Measurements from ENCODE around the gene SIX1.

SIX1 gene

DNA sequence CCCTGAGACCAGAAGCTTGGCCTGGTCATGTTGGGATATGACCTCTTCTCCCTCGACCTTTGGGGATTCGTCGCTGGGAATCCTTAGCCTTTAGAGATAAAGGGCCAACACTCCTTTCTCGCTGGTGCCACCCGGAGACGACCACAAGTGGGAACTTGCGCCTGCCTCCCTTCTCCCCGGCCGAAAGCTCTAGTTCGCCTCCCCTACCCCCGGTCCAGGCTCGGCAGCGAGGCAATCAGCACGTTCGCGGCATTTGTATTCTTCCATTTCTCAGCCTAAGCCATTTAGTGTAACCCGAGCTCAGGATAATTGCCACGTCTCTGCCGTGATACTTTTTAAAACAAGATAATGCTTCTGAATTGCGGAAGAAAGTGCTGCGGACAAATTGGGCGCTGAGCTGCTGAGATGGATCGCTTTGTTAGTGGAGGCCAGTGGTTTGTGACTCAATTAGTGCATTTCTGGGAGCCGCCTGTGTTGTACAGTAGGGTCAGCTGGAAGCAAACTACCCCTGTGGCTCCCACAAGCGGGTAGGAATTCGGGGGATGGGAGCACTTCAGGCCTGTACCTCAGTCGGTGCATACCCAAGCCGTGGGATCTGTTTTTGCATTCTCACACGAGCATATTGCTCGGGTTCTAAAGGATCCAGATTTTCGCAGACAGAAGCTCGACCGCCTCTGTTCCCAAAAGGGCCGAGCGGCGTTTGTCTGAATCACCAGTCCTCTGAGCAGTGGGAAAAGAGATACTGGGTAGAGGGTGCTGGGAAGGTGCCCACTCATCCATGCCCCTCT is 6.8 kb upstream of the SIX1 start:
- no peak for DNase-seq (ENCODE audit: low read depth in 3 of 3, low spot score in 1 of 3)

DNA sequence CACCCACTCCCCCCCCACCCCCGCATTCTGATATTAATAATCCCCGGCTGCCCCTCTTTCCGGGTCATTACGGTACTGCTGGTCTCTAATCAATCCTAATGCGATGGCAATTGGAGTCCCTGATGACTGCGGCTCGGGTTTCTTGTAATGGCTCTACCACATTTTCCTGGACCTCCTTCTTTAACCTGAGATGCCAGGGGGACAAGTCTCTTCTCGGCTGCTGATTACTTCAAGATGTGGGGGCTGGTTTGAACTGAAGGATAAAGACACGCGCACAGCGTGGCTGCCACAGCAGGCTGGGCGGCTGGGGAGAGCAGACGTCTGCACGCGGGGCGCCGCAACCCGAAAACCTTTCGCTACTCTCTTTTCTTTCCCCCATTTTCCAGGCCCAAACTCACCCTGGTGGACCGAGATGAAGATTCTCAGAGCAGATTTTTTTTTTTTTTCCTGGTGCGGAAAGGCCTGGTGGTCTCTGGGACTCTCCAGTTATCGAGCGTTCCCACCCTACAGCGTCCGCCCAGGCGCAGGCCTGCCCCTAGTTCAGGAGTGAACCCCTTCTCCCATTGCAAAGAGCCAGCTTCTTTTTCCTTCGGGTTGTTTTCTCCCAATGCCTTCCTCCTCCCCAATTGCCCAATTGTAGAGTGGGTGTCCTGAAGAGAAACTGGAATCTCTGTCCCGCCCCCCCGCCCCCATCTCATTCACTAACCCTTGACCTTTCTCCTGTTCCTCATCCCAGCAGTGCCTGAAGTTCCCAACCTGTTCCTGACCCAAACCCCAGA is 6.0 kb upstream of the SIX1 start:
- DNase-seq (ENCODE audit: low read depth in 3 of 3, low spot score in 1 of 3): no peak

DNA sequence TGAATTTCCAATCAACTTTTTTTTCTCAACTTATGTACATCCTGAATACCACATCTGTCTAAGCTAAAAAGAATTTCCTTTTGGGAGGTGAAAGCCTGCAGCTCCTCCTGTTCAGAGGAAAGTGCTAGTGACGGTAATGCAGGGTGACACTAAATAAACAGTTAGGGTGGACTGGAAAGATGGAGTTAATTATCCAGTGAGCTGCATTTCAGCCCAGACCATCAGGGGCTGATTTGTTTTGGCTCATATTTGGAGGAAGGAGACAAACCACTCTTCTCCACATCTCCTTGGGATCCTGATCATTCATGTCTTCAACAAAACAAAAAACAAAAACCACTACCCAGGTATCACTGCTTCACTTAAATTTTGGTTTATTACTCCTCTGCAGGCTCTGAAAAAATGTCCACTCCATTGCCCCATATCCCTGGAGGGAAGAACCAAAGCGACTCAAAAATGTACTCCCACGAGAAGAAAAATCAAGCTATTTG is 5.1 kb upstream of the SIX1 start:
- DNase-seq (ENCODE audit: low read depth in 3 of 3, low spot score in 1 of 3): no peak

DNA sequence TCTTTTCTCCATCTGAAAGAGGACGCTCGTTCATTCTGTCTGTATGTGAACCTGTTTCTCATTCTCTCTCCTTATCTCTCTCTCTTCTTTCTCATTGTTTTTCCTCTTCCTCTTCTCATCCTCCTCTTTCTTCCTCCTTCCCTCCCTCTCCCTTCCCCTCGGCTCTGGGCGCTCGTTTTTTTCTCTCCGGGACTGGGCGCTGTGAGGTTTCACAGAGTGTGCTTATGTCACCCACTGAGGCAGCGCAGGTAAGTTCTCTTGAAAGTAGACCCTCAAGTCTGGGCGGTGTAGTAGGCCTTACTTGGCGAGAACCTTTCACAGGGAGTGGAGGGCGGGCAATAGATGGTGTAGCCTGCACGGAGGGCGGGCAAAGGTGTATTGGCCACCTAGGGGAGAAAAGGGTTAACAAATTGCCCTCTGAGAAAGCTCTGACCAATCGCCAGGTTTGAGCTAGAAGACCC is 4.5 kb upstream of the SIX1 start:
- DNase-seq (ENCODE audit: low read depth in 3 of 3, low spot score in 1 of 3): no peak

DNA sequence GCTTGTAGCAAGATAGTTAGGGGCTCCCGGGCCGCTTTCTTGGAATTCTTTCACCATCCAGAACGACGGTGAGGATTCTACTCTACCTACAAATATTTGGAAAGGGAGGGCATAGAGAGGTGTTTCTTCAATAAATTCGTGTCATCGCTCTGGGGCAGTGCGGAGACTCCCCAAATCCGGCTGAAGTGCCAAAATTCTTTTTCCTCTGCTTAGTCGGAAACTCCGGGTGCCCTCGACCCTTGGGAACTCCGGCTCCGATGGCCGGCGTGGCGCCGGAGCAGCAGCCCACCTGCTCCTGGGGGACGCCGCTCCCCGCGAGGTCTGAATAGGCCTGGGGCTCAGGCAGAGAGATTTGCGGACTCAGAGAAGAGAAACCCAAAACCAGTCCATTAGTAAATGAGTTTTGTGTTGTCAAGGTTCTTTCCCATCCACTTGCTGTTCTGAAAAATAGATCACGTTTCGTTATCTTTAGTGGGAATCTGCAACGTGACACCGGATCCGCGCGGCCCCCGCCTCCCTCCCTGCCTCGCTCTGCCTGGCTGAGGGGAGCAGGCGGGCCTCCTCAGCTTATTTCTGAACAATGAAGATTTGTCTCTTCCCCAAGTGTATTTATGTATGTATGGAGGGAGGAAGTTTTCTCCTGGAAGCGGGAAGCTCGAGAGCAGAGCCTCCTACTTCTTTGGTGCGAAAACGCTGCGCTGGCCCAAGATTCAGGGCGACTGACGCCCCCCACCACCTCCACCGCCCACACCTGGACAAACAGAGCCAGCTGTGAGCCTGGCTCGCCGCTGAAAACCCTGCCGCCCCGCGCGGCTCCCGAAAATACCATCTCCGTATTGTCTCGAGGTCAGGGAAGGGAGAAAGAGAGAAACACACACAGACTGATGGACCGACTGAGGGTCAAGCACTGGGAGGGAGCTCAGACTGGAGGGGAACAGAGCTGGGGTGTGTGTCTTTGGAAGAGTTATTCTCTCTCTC is 3.7 kb upstream of the SIX1 start:
- no peak for DNase-seq (ENCODE audit: low read depth in 3 of 3, low spot score in 1 of 3)

DNA sequence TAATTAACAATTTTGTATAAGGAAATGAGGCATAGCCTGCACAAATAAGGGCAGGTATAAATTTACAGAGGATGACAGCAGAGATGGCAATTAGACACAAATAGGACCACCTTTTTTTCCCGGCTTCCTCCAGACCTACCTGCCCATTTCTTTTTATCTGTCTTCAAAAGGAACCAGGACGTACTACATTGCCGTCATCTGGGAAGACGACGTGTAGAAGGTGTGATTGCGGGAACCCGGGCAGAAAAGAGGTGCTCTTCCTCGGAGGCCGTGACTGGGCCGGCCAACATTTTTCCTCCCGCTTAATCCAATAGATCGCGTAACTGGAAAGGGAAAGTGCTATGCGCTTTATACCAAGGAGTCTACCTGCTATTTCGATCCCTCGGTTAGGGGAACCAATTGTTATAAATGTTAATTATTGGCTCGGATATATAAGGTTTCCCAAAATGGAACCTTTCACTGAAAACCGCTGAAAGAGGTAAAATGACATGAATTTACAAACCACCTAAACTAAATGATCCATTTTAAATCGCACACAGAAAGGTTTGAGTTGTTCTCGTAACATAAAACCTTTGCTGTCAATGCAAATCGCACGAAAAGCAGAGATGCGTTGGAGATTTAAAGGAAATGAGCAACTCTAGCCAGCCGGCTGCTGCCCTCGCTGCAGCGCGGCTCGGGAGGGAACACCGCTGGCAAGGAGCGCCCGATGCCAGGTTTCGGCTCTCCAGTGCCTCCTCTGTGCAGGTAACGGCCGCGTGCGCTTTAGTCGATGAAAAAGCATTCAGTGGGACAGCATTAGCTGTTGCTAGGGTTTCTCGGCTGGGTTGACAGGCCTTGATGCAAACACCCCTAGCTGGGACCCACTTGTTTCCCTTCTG is 2.8 kb upstream of the SIX1 start:
- no peak for DNase-seq (ENCODE audit: low read depth in 3 of 3, low spot score in 1 of 3)

- DNase-seq (ENCODE audit: low read depth in 3 of 3, low spot score in 1 of 3): no peak
Measured at GRCh38 chr14:60651086-60651795, 2.0 kb upstream of the SIX1 start.

- no peak for DNase-seq (ENCODE audit: low read depth in 3 of 3, low spot score in 1 of 3)
Measured at GRCh38 chr14:60650373-60650961, 1.2 kb upstream of the SIX1 start.

DNA sequence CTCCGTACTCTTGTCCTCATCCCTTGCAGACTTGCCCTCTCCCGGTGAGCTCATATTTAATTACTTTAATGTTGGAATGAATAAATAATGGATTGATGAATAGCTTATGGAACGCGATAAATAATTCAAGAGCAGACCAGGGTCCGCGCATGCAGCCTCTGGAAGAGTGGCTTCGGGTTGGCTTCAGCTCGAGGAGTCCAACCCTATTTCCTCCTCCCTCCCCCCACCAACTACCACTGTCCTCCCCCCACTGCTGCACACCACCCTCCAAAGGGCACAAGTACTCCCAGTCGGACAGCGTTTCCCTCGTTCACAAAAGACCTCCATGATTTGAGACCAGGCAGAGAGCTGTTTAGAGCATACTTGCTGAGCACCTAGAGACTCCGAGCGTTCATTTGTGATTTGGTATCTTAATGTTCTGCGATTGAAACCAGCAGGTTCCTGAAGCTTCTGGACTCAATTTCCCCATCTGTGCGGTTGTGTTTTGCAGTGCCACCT is 647 bp upstream of the SIX1 start:
- no peak for DNase-seq (ENCODE audit: low read depth in 3 of 3, low spot score in 1 of 3)

DNA sequence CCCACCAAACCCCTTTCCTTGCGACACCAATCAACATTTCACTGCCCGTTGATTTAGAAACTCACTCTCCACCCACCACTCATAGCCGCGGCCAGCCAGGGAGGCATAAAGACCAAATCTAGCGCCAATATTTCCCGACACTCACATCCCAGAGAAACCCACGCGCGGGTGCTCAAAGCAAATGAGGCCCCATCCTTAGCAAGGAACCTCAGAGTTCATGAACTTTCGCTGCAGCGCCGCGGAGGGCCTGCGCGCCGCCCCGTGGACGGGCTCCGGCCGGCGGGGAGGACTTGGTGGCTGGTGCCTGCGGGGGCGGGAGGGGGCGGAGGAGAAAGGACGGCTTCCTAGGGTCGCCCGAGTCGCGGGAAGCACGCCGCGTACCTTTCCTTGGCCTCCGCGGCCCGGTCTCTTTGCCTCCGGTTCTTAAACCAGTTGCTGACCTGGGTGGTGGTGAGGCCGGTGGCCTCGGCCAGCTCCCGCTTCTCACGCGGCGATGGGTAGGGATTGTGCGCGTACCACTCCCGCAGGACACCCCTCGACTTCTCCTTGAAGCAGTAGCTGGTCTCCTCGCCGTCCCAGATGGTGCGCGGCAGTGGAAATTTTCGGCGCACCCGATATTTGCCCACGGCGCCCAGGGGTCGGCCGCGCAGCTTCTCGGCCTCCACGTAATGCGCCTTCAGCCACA is 886 bp downstream of the SIX1 start:
- no peak for DNase-seq (ENCODE audit: low read depth in 3 of 3, low spot score in 1 of 3)

- DNase-seq (ENCODE audit: low read depth in 3 of 3, low spot score in 1 of 3): no peak
Measured at GRCh38 chr14:60647837-60648248, 1.4 kb downstream of the SIX1 start.

DNA sequence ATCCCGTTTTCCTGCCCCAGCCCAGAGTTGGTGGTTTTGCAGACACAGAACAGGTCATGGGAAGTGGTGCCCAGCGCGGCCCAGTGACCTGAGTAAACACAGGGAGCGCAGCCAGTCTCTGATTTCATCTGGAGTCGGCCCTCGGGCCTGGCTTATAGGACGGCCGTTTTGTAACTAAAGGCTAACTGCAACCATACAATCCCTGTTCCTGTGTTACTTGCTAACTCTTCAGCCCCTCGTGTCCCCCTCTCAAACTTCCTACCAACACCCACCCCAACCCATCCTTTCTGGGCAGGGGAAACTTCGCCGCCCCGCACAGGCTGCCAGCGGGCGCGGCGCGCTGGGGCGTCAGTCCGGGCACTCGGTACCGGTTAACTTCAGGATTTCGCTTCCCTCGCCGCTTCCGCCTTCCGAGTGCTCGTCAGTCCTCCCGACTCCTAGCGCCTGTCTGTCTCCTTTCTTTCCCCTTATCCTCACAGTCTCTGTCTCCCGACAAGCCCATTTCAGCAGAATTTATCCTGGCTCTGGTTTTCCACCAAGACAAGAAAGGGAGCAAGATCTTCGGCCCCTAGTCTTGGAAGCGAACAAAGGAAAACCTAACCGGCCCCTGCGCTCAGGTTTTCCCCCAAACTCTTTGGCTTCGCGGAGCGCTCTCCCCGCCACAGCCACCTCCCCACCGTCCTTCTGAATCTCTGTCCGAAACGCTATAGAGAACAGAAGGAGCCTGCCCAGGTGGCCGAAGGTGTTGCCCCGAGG is 2.0 kb downstream of the SIX1 start:
- DNase-seq (ENCODE audit: low read depth in 3 of 3, low spot score in 1 of 3): no peak

DNA sequence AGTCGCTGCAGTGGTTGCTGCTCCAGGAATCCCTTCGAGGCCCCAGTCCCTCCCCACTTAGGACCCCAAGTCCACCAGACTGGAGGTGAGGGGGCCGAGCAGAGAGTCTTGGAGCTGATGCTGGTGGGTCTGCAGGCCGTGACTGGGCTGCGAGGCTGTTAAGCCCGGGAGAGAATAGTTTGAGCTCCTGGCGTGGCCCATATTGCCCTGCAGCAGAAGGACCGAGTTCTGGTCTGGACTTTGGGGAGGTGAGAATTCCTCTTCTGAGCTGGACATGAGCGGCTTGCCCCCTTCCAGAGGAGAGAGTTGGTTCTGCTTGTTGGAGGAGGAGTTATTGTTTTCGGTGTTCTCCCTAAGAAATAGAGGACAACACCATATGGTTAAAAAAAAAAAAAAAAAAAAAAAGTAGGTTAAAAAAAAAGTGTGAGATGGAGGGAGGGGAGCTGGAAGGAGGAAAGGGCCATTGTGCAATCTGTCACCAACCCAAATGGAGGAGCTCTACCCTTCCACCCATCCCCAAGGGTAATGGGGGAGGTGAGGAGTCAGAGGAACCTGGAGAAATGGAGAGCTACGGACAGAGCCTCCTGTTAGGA is 3.0 kb downstream of the SIX1 start:
- DNase-seq (ENCODE audit: low read depth in 3 of 3, low spot score in 1 of 3): no peak

DNA sequence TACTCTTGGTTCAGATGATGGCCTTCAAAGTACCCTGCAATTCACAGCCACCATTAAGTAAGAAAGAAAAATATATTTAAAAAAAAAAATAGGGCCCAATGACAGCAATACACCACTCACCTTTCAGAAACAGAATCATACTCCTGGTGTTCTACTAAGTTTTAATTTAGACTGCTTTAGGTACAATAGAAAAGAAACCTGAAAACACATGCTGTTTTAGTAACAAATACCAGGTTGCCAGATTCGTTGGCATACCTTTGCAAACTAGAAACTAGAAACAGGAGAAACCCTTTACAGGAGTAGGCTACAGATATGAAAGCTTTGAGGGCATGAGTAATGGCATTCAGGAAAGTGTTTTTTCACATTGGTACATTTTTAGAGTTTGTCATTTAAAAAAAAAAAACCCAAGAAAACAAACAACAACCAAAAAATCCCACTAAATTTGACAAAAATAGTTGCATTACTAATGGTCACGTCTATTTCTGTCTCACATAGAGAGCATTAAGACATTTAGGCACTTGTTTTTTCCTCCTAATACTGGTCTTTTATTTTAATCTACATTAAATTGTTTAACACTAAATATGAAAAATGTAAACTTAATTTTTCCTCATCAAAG is 4.0 kb downstream of the SIX1 start:
- DNase-seq (ENCODE audit: low read depth in 3 of 3, low spot score in 1 of 3): no peak

GRCh38 chr14:60644666-60645065 is 4.6 kb downstream of the SIX1 start:
- DNase-seq (ENCODE audit: low read depth in 3 of 3, low spot score in 1 of 3): no peak

DNA sequence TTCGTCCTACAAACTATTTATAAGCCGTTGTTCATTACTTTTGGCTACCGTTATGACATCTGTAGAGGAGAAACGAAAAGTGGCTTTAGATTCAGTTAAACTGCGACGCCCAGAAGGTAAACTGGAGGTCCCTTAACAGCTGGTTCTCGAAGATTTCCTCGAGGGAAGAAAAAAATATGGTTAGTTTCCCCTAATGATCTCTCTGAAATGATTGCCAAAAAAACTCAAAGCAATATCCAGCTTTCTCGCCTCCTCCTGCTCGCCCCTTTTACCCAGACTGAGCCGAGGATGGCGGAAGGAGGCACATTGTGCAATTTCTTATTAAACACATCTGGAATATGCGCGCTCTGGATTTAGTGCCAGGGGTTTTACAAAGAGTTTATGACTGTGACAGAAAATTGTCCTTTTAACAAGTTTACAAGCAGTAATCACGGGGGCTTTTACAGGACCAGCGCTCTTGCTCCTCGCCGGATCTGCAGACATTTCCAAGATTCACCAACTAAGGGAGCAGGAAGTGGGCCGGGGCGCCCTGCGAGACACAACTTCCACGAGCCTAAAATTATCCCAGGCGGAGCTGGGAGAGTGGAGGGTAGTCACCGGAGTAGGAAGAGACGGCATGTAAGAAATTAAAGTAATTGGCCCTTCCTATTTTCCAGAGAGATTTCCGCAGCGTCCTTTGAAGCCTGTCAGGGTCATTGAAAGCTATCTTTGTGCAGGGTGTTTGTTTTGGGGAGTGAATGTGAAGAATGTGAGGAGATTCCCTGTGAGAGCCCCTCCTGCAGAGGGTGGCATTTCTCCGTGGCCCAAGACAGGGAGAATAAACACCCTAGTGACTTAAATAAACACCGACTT is 5.6 kb downstream of the SIX1 start:
- no peak for DNase-seq (ENCODE audit: low read depth in 3 of 3, low spot score in 1 of 3)
